Measurements from ENCODE around the gene GPS2.

GPS2 gene

DNA sequence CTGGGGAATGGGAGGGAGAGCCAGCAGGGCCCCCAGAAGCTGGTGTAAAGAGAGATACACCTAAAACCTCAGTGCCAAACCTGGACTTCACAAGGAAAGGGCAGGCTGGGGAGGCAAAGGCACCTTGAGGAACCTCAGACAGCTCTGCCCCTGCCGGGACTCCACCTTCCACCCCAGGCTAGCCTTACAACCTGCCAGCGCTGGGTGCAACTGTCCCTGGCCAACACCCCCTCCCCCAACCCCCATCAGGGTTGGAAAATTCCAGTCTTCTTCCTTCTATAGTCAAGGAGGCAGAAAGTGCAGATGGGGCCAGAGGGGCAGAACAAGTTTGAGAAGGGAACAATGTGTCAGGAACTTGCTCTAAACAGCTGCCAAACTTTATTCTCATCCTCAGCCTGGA lies 23.0 kb downstream of the GPS2 start:
- H3K79me2 ChIP-seq (ENCODE audit: low read length): no peaks in the 10 kb centered on the region
- H3F3A ChIP-seq (ENCODE audit: insufficient read depth, low read length): no peaks in the 10 kb centered on the region
- H3K4me1 ChIP-seq (ENCODE audit: low read length): peaks cover 15% of the 10 kb centered on the region; the same call in 1 of the 2 replicates
- no peak for DNase-seq
- H3K9me2 ChIP-seq (replicated peaks; ENCODE audit: insufficient read depth, low read length): no peaks in the 10 kb centered on the region
- H4K20me1 ChIP-seq (ENCODE audit: insufficient read depth, low read length): no peaks in the 10 kb centered on the region
- no peak overlapping the region for H2AFZ ChIP-seq (ENCODE audit: low read length)
- TF ChIP-seq EZH2 (optimal IDR thresholded peaks at IDR 0.05; ENCODE audit: low read depth, low read length): no peak
- no peak for TF ChIP-seq EZH2phosphoT487 (IDR thresholded peaks at IDR 0.05; ENCODE audit: low read length)
- TF ChIP-seq, protein P1, sequence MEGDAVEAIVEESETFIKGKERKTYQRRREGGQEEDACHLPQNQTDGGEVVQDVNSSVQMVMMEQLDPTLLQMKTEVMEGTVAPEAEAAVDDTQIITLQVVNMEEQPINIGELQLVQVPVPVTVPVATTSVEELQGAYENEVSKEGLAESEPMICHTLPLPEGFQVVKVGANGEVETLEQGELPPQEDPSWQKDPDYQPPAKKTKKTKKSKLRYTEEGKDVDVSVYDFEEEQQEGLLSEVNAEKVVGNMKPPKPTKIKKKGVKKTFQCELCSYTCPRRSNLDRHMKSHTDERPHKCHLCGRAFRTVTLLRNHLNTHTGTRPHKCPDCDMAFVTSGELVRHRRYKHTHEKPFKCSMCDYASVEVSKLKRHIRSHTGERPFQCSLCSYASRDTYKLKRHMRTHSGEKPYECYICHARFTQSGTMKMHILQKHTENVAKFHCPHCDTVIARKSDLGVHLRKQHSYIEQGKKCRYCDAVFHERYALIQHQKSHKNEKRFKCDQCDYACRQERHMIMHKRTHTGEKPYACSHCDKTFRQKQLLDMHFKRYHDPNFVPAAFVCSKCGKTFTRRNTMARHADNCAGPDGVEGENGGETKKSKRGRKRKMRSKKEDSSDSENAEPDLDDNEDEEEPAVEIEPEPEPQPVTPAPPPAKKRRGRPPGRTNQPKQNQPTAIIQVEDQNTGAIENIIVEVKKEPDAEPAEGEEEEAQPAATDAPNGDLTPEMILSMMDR (IDR thresholded peaks at IDR 0.05; ENCODE audit: low read length): no peak
- no peak overlapping the region for H3K4me2 ChIP-seq (ENCODE audit: low read depth, low read length)
- peaks cover 71% of the 10 kb centered on the region for H3K27me3 ChIP-seq (replicated peaks; ENCODE audit: insufficient read depth, low read length)
- H3K36me3 ChIP-seq (replicated peaks; ENCODE audit: insufficient read depth, low read length): no peaks in the 10 kb centered on the region
- no peaks in the 10 kb centered on the region for H3K9me3 ChIP-seq (replicated peaks; ENCODE audit: insufficient read depth, low read length)
- H3K9ac ChIP-seq (ENCODE audit: low read length): no peak overlapping the region
- H3K4me3 ChIP-seq (ENCODE audit: low read length): no peak overlapping the region
- no peak overlapping the region for H3K27ac ChIP-seq (ENCODE audit: low read length)

DNA sequence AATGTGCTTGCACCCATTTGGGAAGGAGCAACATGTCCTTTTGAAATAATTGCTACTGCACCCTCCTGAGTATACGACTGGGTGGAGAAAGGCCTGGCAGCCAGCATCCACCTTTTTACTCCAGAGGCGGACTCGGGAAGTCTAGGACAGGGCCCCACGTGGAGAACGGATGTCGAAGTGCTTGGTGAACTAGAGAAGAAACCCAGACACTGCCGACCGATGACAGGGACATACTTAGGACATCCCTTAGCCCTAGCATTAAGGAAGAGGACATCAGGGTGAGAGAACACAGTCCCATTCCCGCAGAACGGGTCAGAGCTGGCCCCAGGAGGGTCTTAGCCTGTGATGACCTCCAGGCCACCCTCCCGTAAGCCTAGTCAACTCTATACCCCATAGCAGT lies 24.5 kb downstream of the GPS2 start:
- TF ChIP-seq EZH2 (optimal IDR thresholded peaks at IDR 0.05; ENCODE audit: low read depth, low read length): no peak
- no peaks in the 10 kb centered on the region for H3K79me2 ChIP-seq (ENCODE audit: low read length)
- H3K4me1 ChIP-seq (ENCODE audit: low read length): peaks cover 13% of the 10 kb centered on the region
- H3K9me2 ChIP-seq (replicated peaks; ENCODE audit: insufficient read depth, low read length): no peaks in the 10 kb centered on the region
- H3K27me3 ChIP-seq (replicated peaks; ENCODE audit: insufficient read depth, low read length): peaks cover 83% of the 10 kb centered on the region
- H3K4me3 ChIP-seq (ENCODE audit: low read length): no peak overlapping the region
- H3K9me3 ChIP-seq (replicated peaks; ENCODE audit: insufficient read depth, low read length): no peaks in the 10 kb centered on the region
- no peak overlapping the region for H3K4me2 ChIP-seq (ENCODE audit: low read depth, low read length)
- H2AFZ ChIP-seq (ENCODE audit: low read length): no peak overlapping the region
- DNase-seq: no peak
- no peak overlapping the region for H3K27ac ChIP-seq (ENCODE audit: low read length)
- no peaks in the 10 kb centered on the region for H3K36me3 ChIP-seq (replicated peaks; ENCODE audit: insufficient read depth, low read length)
- no peaks in the 10 kb centered on the region for H3F3A ChIP-seq (ENCODE audit: insufficient read depth, low read length)
- no peak overlapping the region for H3K9ac ChIP-seq (ENCODE audit: low read length)
- H4K20me1 ChIP-seq (ENCODE audit: insufficient read depth, low read length): no peaks in the 10 kb centered on the region

DNA sequence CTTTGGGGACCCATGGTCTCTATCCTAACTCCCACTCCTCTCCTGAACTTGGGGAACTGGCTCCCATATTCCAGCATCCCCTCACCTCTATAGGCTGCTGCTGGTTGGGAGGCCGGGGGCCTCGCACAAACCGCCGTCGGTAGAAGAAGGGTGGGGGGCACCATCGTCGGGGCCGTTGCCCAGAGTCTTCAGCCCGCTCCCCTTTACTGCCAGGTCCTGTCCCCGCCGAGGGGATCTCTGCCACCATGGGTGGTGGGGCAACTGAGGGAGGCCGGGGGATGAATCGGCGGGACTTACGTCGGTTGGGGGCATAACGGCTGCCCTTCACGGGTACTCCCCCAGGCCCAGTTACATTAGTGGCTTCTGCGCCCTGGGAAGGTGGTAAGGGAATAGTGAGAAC lies 25.0 kb downstream of the GPS2 start:
- Histone ChIP-seq H3K9me2 (replicated peaks; ENCODE audit: insufficient read depth, low read length) (no peaks in the 10 kb centered on the region), H3K9ac (ENCODE audit: low read length) (no peak overlapping the region), H3K4me2 (ENCODE audit: low read depth, low read length) (no peak overlapping the region), H3K27me3 (replicated peaks; ENCODE audit: insufficient read depth, low read length) (peaks cover 88% of the 10 kb centered on the region), H3K27ac (ENCODE audit: low read length) (no peak overlapping the region), H3F3A (ENCODE audit: insufficient read depth, low read length) (no peaks in the 10 kb centered on the region), H4K20me1 (ENCODE audit: insufficient read depth, low read length) (no peaks in the 10 kb centered on the region), H3K4me1 (ENCODE audit: low read length) (peaks cover 11% of the 10 kb centered on the region), H3K79me2 (ENCODE audit: low read length) (no peaks in the 10 kb centered on the region), H2AFZ (ENCODE audit: low read length) (no peak overlapping the region), H3K4me3 (ENCODE audit: low read length) (no peak overlapping the region), H3K36me3 (replicated peaks; ENCODE audit: insufficient read depth, low read length) (no peaks in the 10 kb centered on the region), H3K9me3 (replicated peaks; ENCODE audit: insufficient read depth, low read length) (no peaks in the 10 kb centered on the region)
- DNase-seq: no peak
- TF ChIP-seq, protein P1 (IDR thresholded peaks at IDR 0.05; ENCODE audit: low read length): no peak
- TF ChIP-seq EZH2phosphoT487 (IDR thresholded peaks at IDR 0.05; ENCODE audit: low read length) (no peak), EZH2 (optimal IDR thresholded peaks at IDR 0.05; ENCODE audit: low read depth, low read length) (no peak)

DNA sequence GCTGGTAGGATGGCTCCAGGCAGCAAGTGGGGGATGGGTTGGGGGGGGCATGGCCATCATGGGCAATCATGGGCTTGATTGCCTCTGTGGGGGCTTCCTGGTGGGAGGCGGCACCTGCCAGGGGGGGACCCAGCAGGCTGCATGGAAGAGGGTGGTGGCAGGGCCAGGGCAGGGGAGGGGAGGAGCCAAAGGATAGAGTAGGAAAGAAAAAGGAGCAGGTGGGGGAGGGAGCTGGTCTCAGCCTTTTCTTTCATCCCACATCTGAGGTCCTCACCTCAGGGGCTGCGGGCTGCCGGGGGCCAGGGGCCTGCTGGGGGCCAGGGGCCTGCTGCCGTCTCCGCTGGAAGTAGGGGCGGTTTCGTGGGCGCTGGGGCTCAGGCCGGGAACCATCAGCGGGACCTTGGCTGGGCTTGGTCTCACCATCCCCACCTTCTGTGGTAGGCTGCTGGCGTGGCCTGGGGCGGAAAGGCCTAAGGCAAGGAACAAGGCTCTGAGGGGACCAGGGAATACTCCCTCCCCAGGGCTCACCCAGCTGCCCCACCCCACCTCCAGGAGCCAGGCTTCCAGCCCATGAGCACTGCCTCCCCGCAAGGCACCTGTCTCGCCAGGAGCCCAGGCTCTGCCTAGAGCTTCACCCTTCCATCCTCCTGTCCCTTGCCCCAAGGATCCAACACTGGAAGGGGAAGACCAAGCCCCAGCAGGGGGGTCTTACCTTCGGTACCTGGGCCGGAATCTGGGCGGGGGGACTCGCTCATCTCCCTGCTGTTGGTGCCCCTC lies 25.7 kb downstream of the GPS2 start:
- H3K79me2 ChIP-seq (ENCODE audit: low read length): no peaks in the 10 kb centered on the region
- no peaks in the 10 kb centered on the region for H3K9me2 ChIP-seq (replicated peaks; ENCODE audit: insufficient read depth, low read length)
- H3K27ac ChIP-seq (ENCODE audit: low read length): no peak overlapping the region
- H3F3A ChIP-seq (ENCODE audit: insufficient read depth, low read length): no peaks in the 10 kb centered on the region
- no peaks in the 10 kb centered on the region for H4K20me1 ChIP-seq (ENCODE audit: insufficient read depth, low read length)
- H3K4me3 ChIP-seq (ENCODE audit: low read length): no peak overlapping the region
- DNase-seq: no peak
- no peaks in the 10 kb centered on the region for H3K36me3 ChIP-seq (replicated peaks; ENCODE audit: insufficient read depth, low read length)
- no peaks in the 10 kb centered on the region for H3K9me3 ChIP-seq (replicated peaks; ENCODE audit: insufficient read depth, low read length)
- H3K4me2 ChIP-seq (ENCODE audit: low read depth, low read length): no peak overlapping the region
- peaks cover 7% of the 10 kb centered on the region for H3K4me1 ChIP-seq (ENCODE audit: low read length)
- no peak overlapping the region for H3K9ac ChIP-seq (ENCODE audit: low read length)
- H3K27me3 ChIP-seq (replicated peaks; ENCODE audit: insufficient read depth, low read length): peaks cover 95% of the 10 kb centered on the region
- H2AFZ ChIP-seq (ENCODE audit: low read length): no peak overlapping the region
- no peak for TF ChIP-seq EZH2phosphoT487 (IDR thresholded peaks at IDR 0.05; ENCODE audit: low read length)
- TF ChIP-seq, protein P1 (IDR thresholded peaks at IDR 0.05; ENCODE audit: low read length): no peak
